Heart left ventricle (tissue), 16 donors: Measurements from ENCODE around the gene PRDM16. TPM values are rescaled to one million over a fixed set of nuclear protein-coding genes. Genes with fewer than 3 reads are reported as not detected.

Experiments used
- ATAC-seq, 4 donors: fragments of 200-7000 bp; cut with Tn5 transposase; one replicate each; pipeline ENCODE4 v1.9.1; 2020 to 2022; ENCODE audit warnings: moderate library complexity in 4 of 4, mild to moderate bottlenecking in 3 of 4, moderate number of reproducible peaks in 1 of 4
- DNase-seq, 5 donors: peaks; one replicate each; pipeline ENCODE4 v3.0.0-alpha.2; 2020
- H3K27ac ChIP-seq, 12 donors: fragments of 200-600 bp; sonication (generic) in 4 of 12; one replicate each; pipeline versions ENCODE4 v1.5.0 to v1.8.0; 2016 to 2022; ENCODE audit warnings: mild to moderate bottlenecking in 2 of 12
- H3K27me3 ChIP-seq, 9 donors: fragments of 200-600 bp; sonication (generic) in 2 of 9; one replicate each; pipeline versions ENCODE4 v1.5.1 to v1.8.0; 2016 to 2022; ENCODE audit warnings: mild to moderate bottlenecking in 3 of 9
- H3K36me3 ChIP-seq, 9 donors: fragments of 200-600 bp; sonication (generic) in 2 of 9; one replicate each; pipeline versions ENCODE4 v1.5.0 to v1.8.0; 2018 to 2022; ENCODE audit warnings: mild to moderate bottlenecking in 2 of 9
- H3K4me1 ChIP-seq, 12 donors: fragments of 200-600 bp; sonication (generic) in 4 of 12; one replicate each; pipeline versions ENCODE4 v1.5.0 to v1.8.0; 2016 to 2022; ENCODE audit warnings: mild to moderate bottlenecking in 3 of 12
- H3K4me3 ChIP-seq, 12 donors: fragments of 200-600 bp; sonication (generic) in 4 of 12; one replicate each; pipeline versions ENCODE4 v1.5.0 to v1.8.0; 2017 to 2022; ENCODE audit warnings: mild to moderate bottlenecking in 9 of 12, moderate library complexity in 4 of 12
- H3K9me3 ChIP-seq, 12 donors: fragments of 200-600 bp; sonication (generic) in 4 of 12; one replicate each; pipeline versions ENCODE4 v1.5.0 to v1.8.0; 2016 to 2022; ENCODE audit warnings: mild to moderate bottlenecking in 1 of 12
- POLR2A ChIP-seq, 2 donors: fragments of 450-650 bp; IDR thresholded peaks; one replicate each; pipeline ENCODE4 v1.6.1; 2017; ENCODE audit warnings: antibody characterized with exemption in 2 of 2, mild to moderate bottlenecking in 2 of 2, moderate library complexity in 2 of 2
- WGBS, 4 donors: extraction: QIAGEN DNeasy Blood & Tissue Kit in 2 of 4; methylation state at CpG; one replicate each; pipeline versions ENCODE4 v1.1.5 to v1.1.7; 2013 to 2018; 5-methylcytosine and 5-hydroxymethylcytosine counted together
- intact Hi-C, 10 donors: fragments of 100-400 bp; cut with DNase I; formaldehyde crosslinking; loops; one replicate each; pipeline versions ENCODE4 v1.11.1 to v1.14.2; 2022
- polyA plus RNA-seq, 2 donors: library from polyadenylated mRNA; stranded (reverse); fragments of 200-250 nt; gene quantifications; one replicate each; pipeline ENCODE4 v1.2.3, GENCODE V29; 2013
- total RNA-seq, 9 donors: library from RNA; depleted of rRNA in 2 of 9; stranded (reverse); fragments of >200 nt in 2 of 9; fragmentation: NEBNext Ultra II Directional in 3 of 9; extraction: Animal tissue kit (Norgen Biotek cat#: 25700) in 3 of 9; gene quantifications; one replicate each; pipeline versions ENCODE4 v1.1.0 to v1.2.4, GENCODE V29; 2016 to 2023
- TF ChIP-seq, protein P1 (sequence below), 12 donors: fragments of 200-600 bp; sonication (generic) in 4 of 12; IDR thresholded peaks; one replicate each; pipeline versions ENCODE4 v1.5.0 to v1.8.0; 2018 to 2022; ENCODE audit warnings: antibody characterized with exemption in 12 of 12, mild to moderate bottlenecking in 5 of 12
- donor health status: ischemic (EF 13 %, LVEDD 7.1; RV severe dilation, severe dysfunction).
- donor health status: healthy with polysubstance abuse.
- donor health status: DM: no; HTN: yes; CAD: no.
- donor health status: DM: no; HTN: no; CAD: no.
- donor health status: ischemic (EF 25% LVEDD 6.9; RV normal size, moderate dysfunction).
- donor health status: ischemic (EF 25% LVEDD 5.7; RV mildly dilated, moderate dysfunction).
- donor health status: healthy.
- donor health status: DM: yes; HTN: yes; CAD: no.
- donor health status: ischemic (EF 35%, LVEDD 5.7; RV mildly dilated, moderate dysfunction).
- donor health status: nonischemic (EF 11% LVEDD 7.7; RV severe dilation, severe dysfunction).
- donor health status: DM: yes; HTN: yes; CAD: no.
- donor health status: PGD.
- donor health status: ischemic (EF 29% LVEDD 5.4; RV normal size, mild dysfunction).
- donor health status: nonischemic (EF 23%, LVEDD 6.1; RV moderate dilation, normal function).

PRDM16 gene
- total and polyA plus RNA-seq, 11 donors: 6.0 to 22.7 (median 14.0) TPM

DNA sequence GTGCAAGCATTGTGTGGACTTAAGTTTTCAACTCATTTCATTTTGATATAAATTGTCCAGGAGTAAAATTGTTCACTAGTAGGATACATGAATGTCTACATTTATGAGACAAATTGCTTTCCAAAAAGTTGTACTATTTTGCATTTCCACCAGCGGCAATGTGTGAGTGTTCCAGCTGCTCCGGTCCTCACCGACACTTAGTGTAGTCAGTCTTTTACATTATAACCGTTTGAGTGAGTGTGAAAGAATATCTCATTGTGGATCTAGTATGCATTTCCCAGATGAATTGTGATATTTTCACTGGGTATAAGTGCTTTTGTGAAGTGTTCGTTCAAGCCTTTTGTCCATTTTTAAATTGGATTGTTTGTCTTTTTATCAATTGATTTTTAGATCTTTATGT is 274.0 kb downstream of the PRDM16 start:
- TF ChIP-seq, protein P1, sequence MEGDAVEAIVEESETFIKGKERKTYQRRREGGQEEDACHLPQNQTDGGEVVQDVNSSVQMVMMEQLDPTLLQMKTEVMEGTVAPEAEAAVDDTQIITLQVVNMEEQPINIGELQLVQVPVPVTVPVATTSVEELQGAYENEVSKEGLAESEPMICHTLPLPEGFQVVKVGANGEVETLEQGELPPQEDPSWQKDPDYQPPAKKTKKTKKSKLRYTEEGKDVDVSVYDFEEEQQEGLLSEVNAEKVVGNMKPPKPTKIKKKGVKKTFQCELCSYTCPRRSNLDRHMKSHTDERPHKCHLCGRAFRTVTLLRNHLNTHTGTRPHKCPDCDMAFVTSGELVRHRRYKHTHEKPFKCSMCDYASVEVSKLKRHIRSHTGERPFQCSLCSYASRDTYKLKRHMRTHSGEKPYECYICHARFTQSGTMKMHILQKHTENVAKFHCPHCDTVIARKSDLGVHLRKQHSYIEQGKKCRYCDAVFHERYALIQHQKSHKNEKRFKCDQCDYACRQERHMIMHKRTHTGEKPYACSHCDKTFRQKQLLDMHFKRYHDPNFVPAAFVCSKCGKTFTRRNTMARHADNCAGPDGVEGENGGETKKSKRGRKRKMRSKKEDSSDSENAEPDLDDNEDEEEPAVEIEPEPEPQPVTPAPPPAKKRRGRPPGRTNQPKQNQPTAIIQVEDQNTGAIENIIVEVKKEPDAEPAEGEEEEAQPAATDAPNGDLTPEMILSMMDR (IDR thresholded peaks at IDR 0.05): no peak
- TF ChIP-seq POLR2A (IDR thresholded peaks at IDR 0.05): no peak
- no peaks in the 10 kb centered on the region for H3K27me3 ChIP-seq
- ATAC-seq: no peak
- intact Hi-C loops: no loop called here
- H3K9me3 ChIP-seq: peaks cover 0 to 29% (median 16%) of the 10 kb centered on the region in 12 donors
- H3K4me3 ChIP-seq: no peak overlapping the region
- no peak for DNase-seq
- no peaks in the 10 kb centered on the region for H3K36me3 ChIP-seq
- WGBS, 4 donors: 82 to 96% (median 87%) methylated on average over 5 of the region's 5 CpGs
- no peak overlapping the region for H3K27ac ChIP-seq
- H3K4me1 ChIP-seq: peaks cover 0 to 43% (median 19%) of the 10 kb centered on the region in 12 donors

DNA sequence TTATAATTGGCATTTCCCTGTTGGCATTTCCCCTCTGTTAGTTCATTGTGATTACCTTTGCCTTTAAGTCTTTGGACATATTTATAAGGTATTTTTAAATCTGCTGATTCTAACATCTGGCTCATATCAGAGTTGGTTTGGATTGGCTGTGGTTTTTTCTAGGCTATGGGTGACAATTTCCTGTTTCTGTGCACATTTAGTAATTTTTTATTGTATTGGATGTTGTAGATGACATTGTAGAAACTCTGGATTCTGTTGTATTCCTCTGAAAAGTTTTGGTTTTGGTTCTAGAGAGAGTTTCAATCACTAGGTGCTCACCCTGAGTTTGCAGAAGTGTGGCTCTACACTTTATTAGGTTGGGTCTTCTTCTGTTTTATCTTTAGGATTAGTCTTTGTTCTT is 275.4 kb downstream of the PRDM16 start:
- no peaks in the 10 kb centered on the region for H3K36me3 ChIP-seq
- ATAC-seq: no peak
- intact Hi-C loops: no loop called here
- no peak overlapping the region for H3K27ac ChIP-seq
- peaks cover 0 to 29% (median 16%) of the 10 kb centered on the region in 12 donors for H3K9me3 ChIP-seq
- DNase-seq: no peak
- peaks cover 0 to 4% (median 0%) of the 10 kb centered on the region in 9 donors for H3K27me3 ChIP-seq
- H3K4me1 ChIP-seq: peaks cover 0 to 45% (median 20%) of the 10 kb centered on the region in 12 donors
- H3K4me3 ChIP-seq: no peak overlapping the region
- no peak for TF ChIP-seq POLR2A (IDR thresholded peaks at IDR 0.05)
- TF ChIP-seq, protein P1 (IDR thresholded peaks at IDR 0.05): no peak

DNA sequence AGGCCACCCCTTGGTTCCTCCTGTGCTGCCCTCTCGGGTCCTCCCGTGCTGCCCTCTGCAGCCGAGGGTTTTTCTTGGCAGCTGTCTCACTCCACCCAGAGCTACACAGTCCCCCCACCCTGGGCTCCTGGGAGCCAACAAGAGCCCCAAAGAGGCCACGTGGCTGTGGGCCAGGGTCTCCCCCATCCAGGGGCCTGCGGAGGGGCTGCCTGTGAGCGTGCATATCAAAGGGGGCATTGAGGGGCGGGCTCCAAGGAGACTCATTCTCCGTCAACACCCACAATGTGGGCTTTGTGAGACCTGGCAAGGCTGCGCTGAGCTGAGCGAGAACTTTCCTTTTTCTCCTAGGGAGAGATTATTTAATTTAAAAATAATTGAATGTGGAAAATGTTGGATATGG is 276.8 kb downstream of the PRDM16 start:
- WGBS, 4 donors: 59 to 71% (median 69%) methylated on average over 8 to 10 of the region's 10 CpGs

DNA sequence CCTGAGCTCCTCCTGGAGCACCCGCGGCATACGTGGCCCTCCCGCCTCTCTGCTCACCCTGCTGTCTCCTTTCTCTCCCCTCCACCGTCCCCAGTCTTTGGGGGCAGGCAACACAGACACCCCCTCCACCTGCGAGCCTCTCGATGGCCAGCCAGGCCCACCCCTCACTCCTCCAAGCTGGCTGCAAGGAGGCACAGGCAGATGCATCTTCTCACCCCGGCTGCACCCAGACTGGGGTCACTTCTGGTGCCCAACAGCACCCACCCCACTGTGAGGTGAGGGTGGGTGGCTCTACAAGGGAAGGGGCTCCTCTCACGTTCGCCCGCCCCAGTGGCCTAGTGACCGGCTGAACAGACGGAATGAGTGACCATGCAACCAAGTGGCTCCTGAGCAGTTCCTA is 277.5 kb downstream of the PRDM16 start:
- DNase-seq: no peak
- no peak for ATAC-seq
- Histone ChIP-seq H3K9me3 (peaks cover 0 to 29% (median 16%) of the 10 kb centered on the region in 12 donors), H3K27me3 (peaks cover 0 to 14% (median 0%) of the 10 kb centered on the region in 9 donors), H3K36me3 (no peaks in the 10 kb centered on the region), H3K4me1 (peaks cover 0 to 66% (median 36%) of the 10 kb centered on the region in 12 donors), H3K4me3 (no peak overlapping the region), H3K27ac (peak overlapping the region in 9 of 12 donors; percentile 89 to 98 (median 95))
- 81 to 89% (median 84%) methylated on average over 13 of the region's 13 CpGs for WGBS, 4 donors
- TF ChIP-seq, protein P1 (IDR thresholded peaks at IDR 0.05): no peak
- no peak for TF ChIP-seq POLR2A (IDR thresholded peaks at IDR 0.05)
- intact Hi-C loops: loop anchor here in 2 of 10 donors (5.0 kb wide), 1 partner anchor 34 kb away; no protein-coding TSS in a partner anchor

More for the DNA sequence above, 276.8 kb downstream of the PRDM16 start:
- Histone ChIP-seq H3K27me3 (peaks cover 0 to 14% (median 0%) of the 10 kb centered on the region in 9 donors), H3K9me3 (peaks cover 0 to 29% (median 16%) of the 10 kb centered on the region in 12 donors), H3K4me3 (no peak overlapping the region), H3K36me3 (no peaks in the 10 kb centered on the region), H3K4me1 (peaks cover 0 to 59% (median 31%) of the 10 kb centered on the region in 12 donors), H3K27ac (peak overlapping the region in 5 of 12 donors; percentile 89 to 98 (median 96))
- TF ChIP-seq POLR2A (IDR thresholded peaks at IDR 0.05): no peak
- TF ChIP-seq, protein P1 (IDR thresholded peaks at IDR 0.05): no peak
- peak in 1 of 5 donors; percentile 23 for DNase-seq
- intact Hi-C loops: loop anchor here in 2 of 10 donors (5.0 kb wide), 1 partner anchor 33 kb away; no protein-coding TSS in a partner anchor
- no peak for ATAC-seq
